ENCODE data around the gene USF2. TPM values are rescaled to one million over a fixed set of nuclear protein-coding genes. Genes with fewer than 3 reads are reported as not detected.

Gene USF2
- polyA plus RNA-seq, 10 donors: 94.8 to 113 (median 107) TPM

GRCh38 chr19:35314858-35315470, 46.2 kb downstream of the USF2 start:
- DNase-seq: no peak

- no peak for DNase-seq
Observed at GRCh38 chr19:35315883-35316282, 47.1 kb downstream of the USF2 start.

GRCh38 chr19:35316560-35316959, 47.8 kb downstream of the USF2 start:
- DNase-seq: no peak

GRCh38 chr19:35317464-35318043, 48.8 kb downstream of the USF2 start:
- no peak for DNase-seq

GRCh38 chr19:35318679-35319448, 50.1 kb downstream of the USF2 start:
- no peak for DNase-seq

- no peak for DNase-seq
Observed at GRCh38 chr19:35320065-35320713, 51.4 kb downstream of the USF2 start.

- no peak for DNase-seq
Observed at GRCh38 chr19:35321291-35321690, 52.5 kb downstream of the USF2 start.

- no peak for DNase-seq
Observed at GRCh38 chr19:35322014-35322413, 53.3 kb downstream of the USF2 start.

GRCh38 chr19:35327642-35328041, 58.9 kb downstream of the USF2 start:
- no peak for DNase-seq

- DNase-seq: no peak
Observed at GRCh38 chr19:35328851-35329285, 60.1 kb downstream of the USF2 start, which contains the start of gene CD22. TSS of gene CD22 (plus strand) at chr19:35329187. CDS start at chr19:35332041, 2,854 bp downstream.

GRCh38 chr19:35329323-35329722, 60.6 kb downstream of the USF2 start:
- DNase-seq: no peak

Other genes starting within 250 kb of the USF2 start
- 1 to 10 TPM; 1.9 to 7.8 (median 4.5) TPM for gene SCN1B, start 238.5 kb upstream of the USF2 start, polyA plus RNA-seq (ENCODE audit: insufficient read length in 10 of 10)
- gene HPN, start 227.2 kb upstream of the USF2 start, polyA plus RNA-seq (ENCODE audit: insufficient read length in 10 of 10): under 1 TPM in 8 of 10 donors, not detected in 2; 0.09 to 0.91 (median 0.41) TPM
- 10 to 100 TPM in 2 of 10 donors, 1 to 10 TPM in 1, under 1 TPM in 3, not detected in 4; 0.34 to 12.8 (median 0.80) TPM for gene FXYD3, start 153.1 kb upstream of the USF2 start, polyA plus RNA-seq (ENCODE audit: insufficient read length in 10 of 10)
- 10 to 100 TPM in 8 of 10 donors, 1 to 10 TPM in 2; 9.1 to 15.8 (median 11.1) TPM for gene LGI4, start 133.9 kb upstream of the USF2 start, polyA plus RNA-seq (ENCODE audit: insufficient read length in 10 of 10)
- gene FXYD1, start 130.1 kb upstream of the USF2 start, polyA plus RNA-seq (ENCODE audit: insufficient read length in 10 of 10): 100 to 1,000 TPM; 138 to 257 (median 215) TPM
- gene FXYD7, start 125.7 kb upstream of the USF2 start, polyA plus RNA-seq (ENCODE audit: insufficient read length in 10 of 10): 1 to 10 TPM in 4 of 10 donors, under 1 TPM in 6; 0.42 to 2.4 (median 0.89) TPM
- 10 to 100 TPM; 16.8 to 41.1 (median 22.9) TPM for gene FXYD5, start 114.2 kb upstream of the USF2 start, polyA plus RNA-seq (ENCODE audit: insufficient read length in 10 of 10)
- under 1 TPM in 1 of 10 donors, not detected in 9; 0.19 TPM for gene FAM187B, start 40.2 kb upstream of the USF2 start, polyA plus RNA-seq (ENCODE audit: insufficient read length in 10 of 10)
- gene LSR, start 20.0 kb upstream of the USF2 start, polyA plus RNA-seq (ENCODE audit: insufficient read length in 10 of 10): 1 to 10 TPM; 3.6 to 8.6 (median 6.1) TPM
- under 1 TPM in 4 of 10 donors, not detected in 6; 0.05 to 0.28 (median 0.15) TPM for gene HAMP, start 13.6 kb downstream of the USF2 start, polyA plus RNA-seq (ENCODE audit: insufficient read length in 10 of 10)
- 1 to 10 TPM in 2 of 10 donors, under 1 TPM in 8; 0.32 to 2.2 (median 0.48) TPM for gene MAG, start 23.2 kb downstream of the USF2 start, polyA plus RNA-seq (ENCODE audit: insufficient read length in 10 of 10)
- gene CD22, start 60.2 kb downstream of the USF2 start, polyA plus RNA-seq (ENCODE audit: insufficient read length in 10 of 10): 1 to 10 TPM in 6 of 10 donors, under 1 TPM in 4; 0.39 to 7.4 (median 1.2) TPM
- gene FFAR1, start 78.9 kb downstream of the USF2 start, polyA plus RNA-seq (ENCODE audit: insufficient read length in 10 of 10): under 1 TPM in 1 of 10 donors, not detected in 9; 0.10 TPM
- under 1 TPM in 5 of 10 donors, not detected in 5; 0.13 to 0.28 (median 0.21) TPM for gene FFAR3, start 89.5 kb downstream of the USF2 start, polyA plus RNA-seq (ENCODE audit: insufficient read length in 10 of 10)
- gene GPR42, start 102.1 kb downstream of the USF2 start, polyA plus RNA-seq (ENCODE audit: insufficient read length in 10 of 10): under 1 TPM in 1 of 10 donors, not detected in 9; 0.07 TPM
- gene FFAR2, start 179.3 kb downstream of the USF2 start, polyA plus RNA-seq (ENCODE audit: insufficient read length in 10 of 10): under 1 TPM in 7 of 10 donors, not detected in 3; 0.11 to 0.49 (median 0.15) TPM
- 100 to 1,000 TPM in 1 of 10 donors, 10 to 100 TPM in 1, 1 to 10 TPM in 1, not detected in 7; 1.2 to 195 (median 65.7) TPM for gene KRTDAP, start 221.5 kb downstream of the USF2 start, polyA plus RNA-seq (ENCODE audit: insufficient read length in 10 of 10)
- gene DMKN, start 244.7 kb downstream of the USF2 start, polyA plus RNA-seq (ENCODE audit: insufficient read length in 10 of 10): 10 to 100 TPM in 2 of 10 donors, 1 to 10 TPM in 5, under 1 TPM in 3; 0.46 to 53.6 (median 1.5) TPM

All from muscle of back (tissue), 11 donors.